Activated T-cell treated with anti-CD3 and anti-CD28 coated beads, Interleukin-2, amount 50 U/mL, for 24 hours (primary cell): ENCODE results near the gene CELF1.

Source experiments
- DNase-seq: peaks from one replicate; pipeline ENCODE4 v3.0.0-alpha.2; 2020
- H3K27ac Mint-ChIP-seq: 2 replicates; pipeline ENCODE4 v1.8.0; 2020; ENCODE audit warnings: mild to moderate bottlenecking, mixed read lengths
- H3K27me3 Mint-ChIP-seq: 2 replicates; pipeline ENCODE4 v1.8.0; 2020; ENCODE audit warnings: mixed read lengths
- H3K36me3 Mint-ChIP-seq: 2 replicates; pipeline ENCODE4 v1.8.0; 2020; ENCODE audit warnings: low read depth, mixed read lengths
- H3K4me1 Mint-ChIP-seq: 2 replicates; pipeline ENCODE4 v1.8.0; 2020; ENCODE audit warnings: low read depth, mixed read lengths
- H3K4me3 Mint-ChIP-seq: 2 replicates; pipeline ENCODE4 v1.8.0; 2020; ENCODE audit warnings: mild to moderate bottlenecking, moderate library complexity, mixed read lengths
- H3K9me3 Mint-ChIP-seq: 2 replicates; pipeline ENCODE4 v1.8.0; 2020; ENCODE audit warnings: mixed read lengths

The CELF1 gene

GRCh38 chr11:47552566-47553405 lies at the start of gene CELF1:
TSS of gene CELF1 (minus strand) at chr11:47553132. CDS start at chr11:47499523, 53,609 bp downstream.
- Mint-ChIP-seq H3K36me3 (peaks cover 46% of the 10 kb centered on the region), H3K9me3 (no peaks in the 10 kb centered on the region), H3K4me1 (peaks cover 43% of the 10 kb centered on the region), H3K4me3 (peak within 1 kb of the TSS; percentile 96), H3K27ac (peak within 1 kb of the TSS; percentile 97), H3K27me3 (no peaks in the 10 kb centered on the region)
- peak; percentile 95 for DNase-seq

- DNase-seq, result no peak
- H3K36me3 Mint-ChIP-seq, result no peaks in the 10 kb centered on the region
- no peaks in the 10 kb centered on the region for H3K9me3 Mint-ChIP-seq
- H3K27ac Mint-ChIP-seq, result no peak overlapping the region
- H3K27me3 Mint-ChIP-seq, result peaks cover 10% of the 10 kb centered on the region
- H3K4me1 Mint-ChIP-seq, result no peaks in the 10 kb centered on the region
- no peak overlapping the region for H3K4me3 Mint-ChIP-seq
Measured at GRCh38 chr11:47599902-47600301, 47.0 kb upstream of the CELF1 start.

- Mint-ChIP-seq H3K4me3 (no peak overlapping the region), H3K4me1 (peaks cover 7% of the 10 kb centered on the region), H3K9me3 (no peaks in the 10 kb centered on the region), H3K27ac (no peak overlapping the region), H3K27me3 (peaks cover 40% of the 10 kb centered on the region), H3K36me3 (no peaks in the 10 kb centered on the region)
- no peak for DNase-seq
Measured at GRCh38 chr11:47595967-47596366, 43.0 kb upstream of the CELF1 start.

GRCh38 chr11:47595029-47595428 lies 42.1 kb upstream of the CELF1 start:
- Mint-ChIP-seq H3K27ac (no peak overlapping the region), H3K4me1 (peaks cover 7% of the 10 kb centered on the region), H3K36me3 (no peaks in the 10 kb centered on the region), H3K4me3 (no peak overlapping the region), H3K9me3 (no peaks in the 10 kb centered on the region), H3K27me3 (peaks cover 40% of the 10 kb centered on the region)
- DNase-seq, result no peak

- Mint-ChIP-seq H3K27ac (no peak within 1 kb of the TSS), H3K4me3 (no peak within 1 kb of the TSS)
- no peak for DNase-seq
Measured at GRCh38 chr11:47593934-47594855, 41.3 kb upstream of the CELF1 start, which contains the start of gene C1QTNF4. TSS of gene C1QTNF4 (minus strand) at chr11:47594411. CDS start at chr11:47590810, 3,601 bp downstream.

GRCh38 chr11:47593492-47593933 lies 40.6 kb upstream of the CELF1 start:
- Mint-ChIP-seq H3K27me3 (peaks cover 40% of the 10 kb centered on the region), H3K36me3 (no peaks in the 10 kb centered on the region), H3K9me3 (no peaks in the 10 kb centered on the region), H3K4me1 (peaks cover 7% of the 10 kb centered on the region), H3K27ac (no peak overlapping the region), H3K4me3 (no peak overlapping the region)
- DNase-seq, result no peak

More at GRCh38 chr11:47593934-47594855, 41.3 kb upstream of the CELF1 start, which contains the start of gene C1QTNF4:
- Mint-ChIP-seq H3K27me3 (peaks cover 40% of the 10 kb centered on the region), H3K36me3 (no peaks in the 10 kb centered on the region), H3K9me3 (no peaks in the 10 kb centered on the region), H3K4me1 (peaks cover 7% of the 10 kb centered on the region)

GRCh38 chr11:47592970-47593369 lies 40.0 kb upstream of the CELF1 start:
- H3K4me3 Mint-ChIP-seq, result no peak overlapping the region
- no peaks in the 10 kb centered on the region for H3K9me3 Mint-ChIP-seq
- peaks cover 7% of the 10 kb centered on the region for H3K4me1 Mint-ChIP-seq
- H3K27me3 Mint-ChIP-seq, result peaks cover 40% of the 10 kb centered on the region
- no peak for DNase-seq
- no peak overlapping the region for H3K27ac Mint-ChIP-seq
- H3K36me3 Mint-ChIP-seq, result no peaks in the 10 kb centered on the region

GRCh38 chr11:47592251-47592650 lies 39.3 kb upstream of the CELF1 start:
- no peak for DNase-seq
- Mint-ChIP-seq H3K4me3 (no peak overlapping the region), H3K9me3 (no peaks in the 10 kb centered on the region), H3K4me1 (peaks cover 7% of the 10 kb centered on the region), H3K36me3 (no peaks in the 10 kb centered on the region), H3K27me3 (peaks cover 40% of the 10 kb centered on the region), H3K27ac (no peak overlapping the region)

GRCh38 chr11:47591764-47592163 lies 38.8 kb upstream of the CELF1 start:
- no peak for DNase-seq
- Mint-ChIP-seq H3K4me1 (peaks cover 7% of the 10 kb centered on the region), H3K36me3 (peaks cover 1% of the 10 kb centered on the region), H3K9me3 (no peaks in the 10 kb centered on the region), H3K4me3 (no peak overlapping the region), H3K27me3 (peaks cover 40% of the 10 kb centered on the region), H3K27ac (no peak overlapping the region)

- Mint-ChIP-seq H3K36me3 (peaks cover 16% of the 10 kb centered on the region), H3K4me1 (peaks cover 7% of the 10 kb centered on the region), H3K27me3 (peaks cover 33% of the 10 kb centered on the region), H3K4me3 (no peak overlapping the region), H3K27ac (no peak overlapping the region), H3K9me3 (no peaks in the 10 kb centered on the region)
- DNase-seq, result no peak
Measured at GRCh38 chr11:47589977-47590861, 37.3 kb upstream of the CELF1 start.

GRCh38 chr11:47589584-47589976 lies 36.6 kb upstream of the CELF1 start:
- peaks cover 22% of the 10 kb centered on the region for H3K36me3 Mint-ChIP-seq
- no peak for DNase-seq
- peaks cover 7% of the 10 kb centered on the region for H3K4me1 Mint-ChIP-seq
- H3K27me3 Mint-ChIP-seq, result peaks cover 26% of the 10 kb centered on the region
- no peak overlapping the region for H3K27ac Mint-ChIP-seq
- H3K4me3 Mint-ChIP-seq, result no peak overlapping the region
- H3K9me3 Mint-ChIP-seq, result no peaks in the 10 kb centered on the region

GRCh38 chr11:47589118-47589517 lies 36.2 kb upstream of the CELF1 start:
- peaks cover 23% of the 10 kb centered on the region for H3K27me3 Mint-ChIP-seq
- no peak overlapping the region for H3K27ac Mint-ChIP-seq
- no peaks in the 10 kb centered on the region for H3K9me3 Mint-ChIP-seq
- no peak for DNase-seq
- peaks cover 27% of the 10 kb centered on the region for H3K36me3 Mint-ChIP-seq
- H3K4me1 Mint-ChIP-seq, result peaks cover 7% of the 10 kb centered on the region
- H3K4me3 Mint-ChIP-seq, result no peak overlapping the region

GRCh38 chr11:47587723-47588326 lies 34.9 kb upstream of the CELF1 start:
- Mint-ChIP-seq H3K4me1 (no peaks in the 10 kb centered on the region), H3K27ac (no peak overlapping the region)

More at GRCh38 chr11:47587723-47588326, 34.9 kb upstream of the CELF1 start:
- Mint-ChIP-seq H3K36me3 (peaks cover 40% of the 10 kb centered on the region), H3K4me3 (no peak overlapping the region), H3K9me3 (no peaks in the 10 kb centered on the region), H3K27me3 (peaks cover 11% of the 10 kb centered on the region)
- no peak for DNase-seq
